HFF-Myc (cell line): Measurements from ENCODE around the gene FAM229A.
"Not testable (repeated sequence)": the region's sequence is repeated elsewhere in the genome, so short reads cannot be mapped to it uniquely, and the experiment has no call there.

Experiments
- DNase-seq: peaks from one replicate; pipeline ENCODE4 v3.0.0-alpha.2; 2011; ENCODE audit warnings: low read depth; ENCODE audit errors: extremely low read depth
- H3K4me3 ChIP-seq: replicated peaks from 2 replicates; pipeline ENCODE4 v1.5.1; 2011; ENCODE audit warnings: low read depth, mild to moderate bottlenecking, control low read depth, low read length
- TF ChIP-seq, protein P1 (sequence below): IDR thresholded peaks from 2 replicates; pipeline ENCODE4 v1.5.1; 2012; ENCODE audit warnings: mild to moderate bottlenecking, low read depth, low read length, control low read depth; ENCODE audit errors: missing control alignments

Gene FAM229A

DNA sequence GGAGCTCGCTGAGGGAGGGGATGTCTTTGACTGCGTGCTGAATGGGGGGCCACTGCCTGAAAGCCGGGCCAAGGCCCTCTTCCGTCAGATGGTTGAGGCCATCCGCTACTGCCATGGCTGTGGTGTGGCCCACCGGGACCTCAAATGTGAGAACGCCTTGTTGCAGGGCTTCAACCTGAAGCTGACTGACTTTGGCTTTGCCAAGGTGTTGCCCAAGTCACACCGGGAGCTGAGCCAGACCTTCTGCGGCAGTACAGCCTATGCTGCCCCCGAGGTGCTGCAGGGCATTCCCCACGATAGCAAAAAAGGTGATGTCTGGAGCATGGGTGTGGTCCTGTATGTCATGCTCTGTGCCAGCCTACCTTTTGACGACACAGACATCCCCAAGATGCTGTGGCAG, 1.4 kb upstream of the FAM229A start:
- no peak for DNase-seq
- H3K4me3 ChIP-seq, result no peak overlapping the region
- TF ChIP-seq, protein P1, sequence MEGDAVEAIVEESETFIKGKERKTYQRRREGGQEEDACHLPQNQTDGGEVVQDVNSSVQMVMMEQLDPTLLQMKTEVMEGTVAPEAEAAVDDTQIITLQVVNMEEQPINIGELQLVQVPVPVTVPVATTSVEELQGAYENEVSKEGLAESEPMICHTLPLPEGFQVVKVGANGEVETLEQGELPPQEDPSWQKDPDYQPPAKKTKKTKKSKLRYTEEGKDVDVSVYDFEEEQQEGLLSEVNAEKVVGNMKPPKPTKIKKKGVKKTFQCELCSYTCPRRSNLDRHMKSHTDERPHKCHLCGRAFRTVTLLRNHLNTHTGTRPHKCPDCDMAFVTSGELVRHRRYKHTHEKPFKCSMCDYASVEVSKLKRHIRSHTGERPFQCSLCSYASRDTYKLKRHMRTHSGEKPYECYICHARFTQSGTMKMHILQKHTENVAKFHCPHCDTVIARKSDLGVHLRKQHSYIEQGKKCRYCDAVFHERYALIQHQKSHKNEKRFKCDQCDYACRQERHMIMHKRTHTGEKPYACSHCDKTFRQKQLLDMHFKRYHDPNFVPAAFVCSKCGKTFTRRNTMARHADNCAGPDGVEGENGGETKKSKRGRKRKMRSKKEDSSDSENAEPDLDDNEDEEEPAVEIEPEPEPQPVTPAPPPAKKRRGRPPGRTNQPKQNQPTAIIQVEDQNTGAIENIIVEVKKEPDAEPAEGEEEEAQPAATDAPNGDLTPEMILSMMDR, result no peak

DNA sequence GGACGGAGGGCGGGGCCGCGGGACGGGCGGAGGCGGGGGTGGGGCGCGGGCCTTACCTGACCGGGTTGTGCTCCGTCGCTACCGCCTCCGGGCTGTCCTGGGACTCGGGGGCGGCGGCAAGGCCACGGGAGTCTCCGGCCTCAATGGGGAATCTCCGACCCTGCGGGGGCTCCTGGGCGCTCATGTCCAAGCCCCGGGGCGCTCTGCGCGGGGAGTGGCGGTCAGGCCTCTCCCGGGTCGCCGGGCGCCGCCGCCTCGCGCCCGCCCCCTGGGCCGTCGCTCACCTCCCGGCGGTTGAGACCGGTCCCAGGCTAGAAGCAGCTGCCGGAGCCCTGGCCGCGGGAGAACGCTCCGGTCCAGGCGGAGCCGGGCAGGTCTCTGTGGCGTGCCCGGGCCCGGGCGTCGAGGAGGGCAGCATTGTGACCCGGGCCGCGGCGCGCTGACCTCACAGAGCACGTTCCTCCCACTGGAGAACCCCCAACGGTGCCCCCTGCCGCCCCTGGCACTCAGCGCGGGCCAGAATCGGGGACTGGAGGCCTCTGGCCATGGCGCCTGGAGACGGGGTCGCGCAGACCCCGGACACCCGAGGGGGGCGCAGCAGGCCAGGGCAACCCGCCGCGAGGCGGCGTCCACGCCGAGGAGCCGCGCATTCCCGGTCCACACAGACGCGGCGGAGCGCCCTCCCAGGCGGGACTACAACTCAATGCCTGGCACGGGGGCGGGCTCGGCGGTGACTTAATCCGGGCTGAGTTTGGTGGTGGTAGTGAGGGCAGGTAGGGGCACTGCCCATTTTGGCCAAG, 411 bp downstream of the FAM229A start:
- H3K4me3 ChIP-seq, result peak overlapping the region; percentile 28
- TF ChIP-seq, protein P1, result peak; percentile 31
- DNase-seq, result no peak

DNA sequence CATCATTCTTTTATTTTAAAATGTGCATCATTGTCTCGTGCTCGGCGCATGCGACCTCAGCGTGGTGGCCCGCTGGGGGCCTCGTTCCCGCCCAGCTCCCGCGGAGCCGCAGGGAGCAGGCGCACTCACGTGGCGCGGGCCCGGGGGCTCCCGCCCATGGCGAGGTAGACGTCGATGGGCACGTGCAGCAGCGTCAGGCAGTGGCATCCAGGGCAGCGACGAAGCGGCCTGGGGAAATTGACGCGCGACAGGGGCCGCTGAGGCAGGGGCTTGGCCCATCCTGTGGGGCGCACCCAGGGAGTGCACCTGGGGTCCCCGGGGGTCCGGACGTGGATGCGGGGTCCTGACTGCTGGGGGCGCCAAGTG, 994 bp downstream of the FAM229A start:
- no peak for DNase-seq
- TF ChIP-seq, protein P1, result no peak
- H3K4me3 ChIP-seq, result no peak overlapping the region

DNA sequence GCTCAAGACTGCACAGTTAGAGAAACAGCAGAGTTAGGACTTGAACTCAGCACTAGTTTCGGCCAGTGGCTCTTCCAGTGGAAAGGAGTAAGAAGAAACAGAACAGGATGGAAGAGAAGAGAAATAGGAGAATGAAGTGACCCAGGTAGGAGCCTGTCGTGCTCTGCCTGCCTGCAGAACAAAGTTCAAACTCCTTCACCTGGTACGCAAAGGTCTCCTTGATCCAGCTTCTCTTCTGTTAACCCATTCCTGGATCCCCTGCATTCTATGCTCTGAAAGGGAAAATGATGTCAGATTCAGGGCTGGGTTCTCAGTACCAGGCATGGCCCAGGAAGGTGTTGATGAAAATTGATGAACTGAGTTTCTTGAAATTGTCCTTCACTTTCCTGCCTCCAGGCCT, 3.9 kb downstream of the FAM229A start:
- TF ChIP-seq, protein P1, result no peak
- no peak overlapping the region for H3K4me3 ChIP-seq
- DNase-seq, result no peak

DNA sequence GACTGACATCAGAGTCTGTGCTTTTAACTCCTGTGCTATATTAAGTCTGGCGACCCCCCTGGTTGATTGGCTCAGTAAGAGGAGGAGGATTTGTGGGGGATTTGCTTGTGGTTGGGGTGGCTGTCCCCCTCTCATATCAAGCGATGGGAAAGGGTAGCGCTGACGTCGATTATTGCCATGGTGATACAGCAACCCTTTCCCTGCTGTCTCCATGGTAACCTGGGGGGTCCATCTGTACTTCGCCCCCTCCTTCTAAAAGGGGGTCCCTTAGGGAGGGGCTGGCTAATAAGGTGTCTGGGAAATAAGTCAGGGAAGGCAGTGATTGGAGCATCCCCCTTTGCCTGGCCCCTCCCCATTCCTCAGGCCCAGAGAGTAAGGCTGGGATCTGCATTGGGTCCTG, 4.7 kb downstream of the FAM229A start:
- TF ChIP-seq, protein P1, result no peak
- H3K4me3 ChIP-seq, result no peak overlapping the region
- DNase-seq, result no peak

DNA sequence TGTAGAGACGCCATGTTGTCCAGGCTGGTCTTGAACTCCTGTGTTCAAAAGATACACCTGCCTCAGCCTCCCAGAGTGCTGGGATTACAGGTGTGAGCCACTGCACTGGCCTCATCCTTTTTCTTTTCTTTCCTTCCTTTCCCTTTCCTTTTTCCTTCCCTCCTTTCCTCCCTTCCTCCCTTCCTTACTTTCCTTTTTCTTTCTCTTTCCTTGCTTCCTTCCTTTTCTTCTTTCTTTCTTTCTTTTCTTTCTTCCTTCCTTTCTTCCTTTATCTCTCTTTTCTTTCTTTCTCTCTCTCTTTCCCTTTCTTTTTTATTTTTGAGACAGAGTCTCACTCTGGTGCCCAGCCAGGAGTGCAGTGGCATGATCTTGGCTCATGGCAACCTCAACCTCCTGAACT, 5.8 kb downstream of the FAM229A start:
- DNase-seq, result no peak
- no peak overlapping the region for H3K4me3 ChIP-seq
- TF ChIP-seq, protein P1, result no peak

DNA sequence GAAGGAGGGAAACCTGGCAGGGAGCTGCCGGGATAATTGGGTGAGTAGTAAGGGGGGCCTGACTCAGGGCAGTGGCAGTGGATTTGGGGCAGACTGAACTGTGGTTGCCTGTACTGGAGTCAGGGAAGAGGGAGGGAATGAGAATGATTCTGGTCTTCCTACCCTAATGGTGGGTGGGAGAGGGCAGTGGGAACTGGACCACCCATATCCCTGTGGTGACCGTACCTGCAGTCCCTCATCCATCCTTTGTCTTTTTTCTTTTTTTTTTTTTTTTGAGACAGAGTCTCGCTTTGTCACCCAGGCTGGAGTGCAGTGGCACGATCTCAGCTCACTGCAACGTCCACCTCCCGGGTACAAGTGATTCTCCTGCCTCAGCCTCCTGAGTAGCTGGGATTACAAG, 6.5 kb downstream of the FAM229A start:
- not testable (repeated sequence) for DNase-seq, H3K4me3 ChIP-seq
